GM19452 (cell line): ENCODE data around the gene SQSTM1.

Experiments
- ATAC-seq: cut with Tn5 transposase; IDR thresholded peaks from one replicate; pipeline ENCODE4 v1.9.1; 2021; ENCODE audit not compliant: unreplicated experiment

Gene SQSTM1

GRCh38 chr5:179872055-179872827 is 51.5 kb downstream of the SQSTM1 start:
- ATAC-seq = no peak

- ATAC-seq = no peak
Measured at GRCh38 chr5:179872828-179873575, 52.3 kb downstream of the SQSTM1 start.

- no peak for ATAC-seq
Measured at GRCh38 chr5:179873588-179874110, 52.9 kb downstream of the SQSTM1 start.

- ATAC-seq = no peak
Measured at GRCh38 chr5:179874136-179874535, 53.4 kb downstream of the SQSTM1 start.

- no peak for ATAC-seq
Measured at GRCh38 chr5:179874536-179875292, 54.0 kb downstream of the SQSTM1 start.

- no peak for ATAC-seq
Measured at GRCh38 chr5:179875741-179876609, 55.3 kb downstream of the SQSTM1 start.

- ATAC-seq = no peak
Measured at GRCh38 chr5:179876610-179876952, 55.9 kb downstream of the SQSTM1 start.

GRCh38 chr5:179878222-179879002 is 57.7 kb downstream of the SQSTM1 start:
- ATAC-seq = no peak

GRCh38 chr5:179879003-179879689 is 58.4 kb downstream of the SQSTM1 start:
- ATAC-seq = no peak

- ATAC-seq = no peak
Measured at GRCh38 chr5:179879690-179880010, 58.9 kb downstream of the SQSTM1 start.

- no peak for ATAC-seq
Measured at GRCh38 chr5:179880066-179880650, 59.5 kb downstream of the SQSTM1 start.

GRCh38 chr5:179880848-179881590 is 60.3 kb downstream of the SQSTM1 start:
- no peak for ATAC-seq

GRCh38 chr5:179882338-179882737 is 61.6 kb downstream of the SQSTM1 start:
- ATAC-seq = no peak

GRCh38 chr5:179883163-179883562 is 62.5 kb downstream of the SQSTM1 start:
- ATAC-seq = no peak

GRCh38 chr5:179885491-179886090 is 64.9 kb downstream of the SQSTM1 start:
- ATAC-seq = no peak

GRCh38 chr5:179886190-179886911 is 65.6 kb downstream of the SQSTM1 start:
- ATAC-seq = no peak

- no peak for ATAC-seq
Measured at GRCh38 chr5:179887095-179887494, 66.4 kb downstream of the SQSTM1 start.
